Neural progenitor cell (in vitro differentiated cells): ENCODE results near the gene EMC8. TPM values are rescaled to one million over a fixed set of nuclear protein-coding genes. Genes with fewer than 3 reads are reported as not detected.

Source experiments
- DNase-seq: peaks from one replicate; pipeline ENCODE4 v3.0.0-alpha.2; 2016; ENCODE audit warnings: low spot score
- H2AFZ ChIP-seq: fragments of 200-600 bp; sonication (generic); replicated peaks from 2 replicates; pipeline ENCODE4 v1.6.1; 2016; ENCODE audit warnings: antibody characterized with exemption
- H3F3A ChIP-seq: fragments of 200-600 bp; sonication (generic); 2 replicates; pipeline ENCODE4 v1.6.1; 2016; ENCODE audit warnings: antibody characterized with exemption, low read depth
- H3K27ac ChIP-seq: fragments of 200-600 bp; sonication (generic); 2 replicates; pipeline ENCODE4 v1.5.1; 2016; ENCODE audit warnings: mild to moderate bottlenecking
- H3K27me3 ChIP-seq: fragments of 200-600 bp; sonication (generic); 2 replicates; pipeline ENCODE4 v1.6.1; 2016; ENCODE audit warnings: mild to moderate bottlenecking, moderate library complexity
- H3K36me3 ChIP-seq: fragments of 200-600 bp; sonication (generic); 2 replicates; pipeline ENCODE4 v1.5.1; 2016
- H3K4me1 ChIP-seq: fragments of 200-600 bp; sonication (generic); 2 replicates; pipeline ENCODE4 v1.6.1; 2016; ENCODE audit warnings: mixed run types
- H3K4me2 ChIP-seq: fragments of 200-600 bp; sonication (generic); 2 replicates; pipeline ENCODE4 v1.6.1; 2016
- H3K4me3 ChIP-seq: fragments of 200-600 bp; sonication (generic); 2 replicates; pipeline ENCODE4 v1.5.1; 2016
- H3K79me2 ChIP-seq: fragments of 200-600 bp; sonication (generic); 2 replicates; pipeline ENCODE4 v1.6.1; 2016; ENCODE audit warnings: low read depth
- H3K9ac ChIP-seq: fragments of 200-600 bp; sonication (generic); 2 replicates; pipeline ENCODE4 v1.6.1; 2016
- H3K9me3 ChIP-seq: fragments of 200-600 bp; sonication (generic); 2 replicates; pipeline ENCODE4 v1.5.1; 2016; ENCODE audit warnings: low read depth
- H4K20me1 ChIP-seq: fragments of 200-600 bp; sonication (generic); 2 replicates; pipeline ENCODE4 v1.6.1; 2016; ENCODE audit warnings: low read depth
- H3K27ac Mint-ChIP-seq: 3 replicates; pipeline ENCODE4 v1.8.0; 2021; ENCODE audit warnings: mixed read lengths
- H3K27me3 Mint-ChIP-seq: 2 replicates; pipeline ENCODE4 v1.8.0; 2022; ENCODE audit warnings: low read depth, mild to moderate bottlenecking, inconsistent platforms, moderate library complexity, mixed read lengths; ENCODE audit not compliant: insufficient read depth
- H3K36me3 Mint-ChIP-seq: 3 replicates; pipeline ENCODE4 v1.8.0; 2021; ENCODE audit warnings: mixed read lengths
- H3K4me1 Mint-ChIP-seq: 3 replicates; pipeline ENCODE4 v1.8.0; 2021; ENCODE audit warnings: mixed read lengths
- H3K4me3 Mint-ChIP-seq: 3 replicates; pipeline ENCODE4 v1.8.0; 2021; ENCODE audit warnings: mild to moderate bottlenecking, moderate library complexity, mixed read lengths
- H3K9me3 Mint-ChIP-seq: 3 replicates; pipeline ENCODE4 v1.8.0; 2020; ENCODE audit warnings: mixed read lengths
- CTCF ChIP-seq: fragments of 200-600 bp; sonication (generic); IDR thresholded peaks from 2 replicates; pipeline ENCODE4 v1.5.1; 2017; ENCODE audit warnings: antibody characterized with exemption, mild to moderate bottlenecking
- EZH2 ChIP-seq: fragments of 200-600 bp; sonication (generic); IDR thresholded peaks from 2 replicates; pipeline ENCODE4 v1.6.1; 2017; ENCODE audit warnings: antibody characterized with exemption, mild to moderate bottlenecking, moderate library complexity
- EZH2phosphoT487 ChIP-seq: fragments of 200-600 bp; sonication (generic); IDR thresholded peaks from 2 replicates; pipeline ENCODE4 v1.6.1; 2017; ENCODE audit warnings: antibody characterized with exemption
- total RNA-seq: library from RNA; depleted of rRNA; stranded (reverse); fragments of >200 nt; gene quantifications from 2 replicates; pipeline ENCODE4 v1.2.3, GENCODE V29; 2015; ENCODE audit warnings: low replicate concordance

The EMC8 gene
- 25.1 and 38.7 TPM in 2 replicates for total RNA-seq

DNA sequence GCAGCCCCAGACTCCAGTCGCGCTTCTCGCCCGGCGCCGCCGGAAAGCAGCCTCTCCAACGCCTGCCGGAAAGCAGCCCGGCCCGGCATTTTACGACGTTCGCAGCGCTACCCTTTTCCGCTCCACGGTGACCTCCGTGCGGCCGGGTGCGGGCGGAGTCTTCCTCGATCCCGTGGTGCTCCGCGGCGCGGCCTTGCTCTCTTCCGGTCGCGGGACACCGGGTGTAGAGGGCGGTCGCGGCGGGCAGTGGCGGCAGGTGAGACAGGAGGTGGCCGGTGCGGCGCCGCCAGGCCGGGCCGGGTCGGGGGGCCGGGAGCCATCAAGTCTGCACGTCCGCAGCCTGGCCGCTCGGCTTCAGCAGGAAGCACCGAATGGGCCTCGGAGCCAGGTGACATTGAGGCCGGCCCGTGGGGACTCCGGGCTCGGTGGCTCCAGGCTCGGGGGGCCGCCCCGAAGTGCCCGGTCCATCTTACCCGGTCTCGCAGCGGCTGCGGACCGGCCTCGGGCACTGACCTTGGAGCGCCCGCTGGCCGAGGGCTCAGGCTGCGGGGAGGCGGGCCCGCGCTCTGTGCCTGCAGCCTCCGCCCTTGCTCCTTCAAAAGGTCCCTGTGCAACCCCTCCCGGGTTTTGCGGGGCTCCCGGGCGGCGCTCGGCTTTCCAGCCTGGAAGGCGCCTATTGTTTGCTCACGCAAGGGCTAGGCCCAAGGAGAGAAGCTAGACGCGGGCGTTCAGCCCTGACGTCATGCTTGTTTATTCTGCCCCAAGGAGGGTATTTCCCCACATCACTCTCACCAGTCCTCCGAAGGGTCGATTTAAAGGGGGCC is at the start of gene EMC8, which contains the start of gene COX4I1:
TSS of gene EMC8 (minus strand) at position 48 of the 824 bp plus-strand sequence. CDS start 249 bp downstream, outside the sequence.
TSS of gene COX4I1 (plus strand) at position 199 of the 824 bp plus-strand sequence. CDS start 1,511 bp downstream, outside the sequence.
- peaks cover 40% of the 10 kb centered on the region for H3K36me3 Mint-ChIP-seq
- Histone ChIP-seq H3K9me3 (no peaks in the 10 kb centered on the region), H3K36me3 (peaks cover 4% of the 10 kb centered on the region), H3K27me3 (no peaks in the 10 kb centered on the region), H3K4me3 (peak within 1 kb of the TSS; percentile 88), H3F3A (peaks cover 10% of the 10 kb centered on the region), H4K20me1 (peaks cover 49% of the 10 kb centered on the region), H3K4me1 (no peaks in the 10 kb centered on the region), H3K27ac (no peak within 1 kb of the TSS), H2AFZ (peak within 1 kb of the TSS; percentile 53), H3K4me2 (peak within 1 kb of the TSS; percentile 84), H3K79me2 (peaks cover 92% of the 10 kb centered on the region), H3K9ac (peak within 1 kb of the TSS; percentile 88)
- peak within 1 kb of the TSS; percentile 94 for H3K4me3 Mint-ChIP-seq
- TF ChIP-seq EZH2phosphoT487 (no peak), CTCF (no peak), EZH2 (no peak)
- H3K4me1 Mint-ChIP-seq: peaks cover 28% of the 10 kb centered on the region
- H3K27ac Mint-ChIP-seq: peak within 1 kb of the TSS; percentile 81
- peak; percentile 97 for DNase-seq
- peaks cover 4% of the 10 kb centered on the region for H3K27me3 Mint-ChIP-seq
- H3K9me3 Mint-ChIP-seq: no peaks in the 10 kb centered on the region

- Histone ChIP-seq H3F3A (no peaks in the 10 kb centered on the region), H3K4me2 (no peak overlapping the region), H3K27ac (no peak overlapping the region), H3K79me2 (no peaks in the 10 kb centered on the region), H4K20me1 (no peaks in the 10 kb centered on the region), H3K9me3 (no peaks in the 10 kb centered on the region), H3K9ac (no peak overlapping the region), H3K27me3 (no peaks in the 10 kb centered on the region), H3K4me1 (no peaks in the 10 kb centered on the region), H3K4me3 (no peak overlapping the region), H3K36me3 (no peaks in the 10 kb centered on the region), H2AFZ (no peak overlapping the region)
- Mint-ChIP-seq H3K27me3 (peaks cover 5% of the 10 kb centered on the region), H3K4me3 (no peak overlapping the region), H3K36me3 (no peaks in the 10 kb centered on the region), H3K4me1 (peaks cover 10% of the 10 kb centered on the region), H3K27ac (no peak overlapping the region), H3K9me3 (no peaks in the 10 kb centered on the region)
- TF ChIP-seq EZH2 (no peak), EZH2phosphoT487 (no peak), CTCF (no peak)
- DNase-seq: no peak
Measured at GRCh38 chr16:85848986-85849385, 49.6 kb upstream of the EMC8 start.

DNA sequence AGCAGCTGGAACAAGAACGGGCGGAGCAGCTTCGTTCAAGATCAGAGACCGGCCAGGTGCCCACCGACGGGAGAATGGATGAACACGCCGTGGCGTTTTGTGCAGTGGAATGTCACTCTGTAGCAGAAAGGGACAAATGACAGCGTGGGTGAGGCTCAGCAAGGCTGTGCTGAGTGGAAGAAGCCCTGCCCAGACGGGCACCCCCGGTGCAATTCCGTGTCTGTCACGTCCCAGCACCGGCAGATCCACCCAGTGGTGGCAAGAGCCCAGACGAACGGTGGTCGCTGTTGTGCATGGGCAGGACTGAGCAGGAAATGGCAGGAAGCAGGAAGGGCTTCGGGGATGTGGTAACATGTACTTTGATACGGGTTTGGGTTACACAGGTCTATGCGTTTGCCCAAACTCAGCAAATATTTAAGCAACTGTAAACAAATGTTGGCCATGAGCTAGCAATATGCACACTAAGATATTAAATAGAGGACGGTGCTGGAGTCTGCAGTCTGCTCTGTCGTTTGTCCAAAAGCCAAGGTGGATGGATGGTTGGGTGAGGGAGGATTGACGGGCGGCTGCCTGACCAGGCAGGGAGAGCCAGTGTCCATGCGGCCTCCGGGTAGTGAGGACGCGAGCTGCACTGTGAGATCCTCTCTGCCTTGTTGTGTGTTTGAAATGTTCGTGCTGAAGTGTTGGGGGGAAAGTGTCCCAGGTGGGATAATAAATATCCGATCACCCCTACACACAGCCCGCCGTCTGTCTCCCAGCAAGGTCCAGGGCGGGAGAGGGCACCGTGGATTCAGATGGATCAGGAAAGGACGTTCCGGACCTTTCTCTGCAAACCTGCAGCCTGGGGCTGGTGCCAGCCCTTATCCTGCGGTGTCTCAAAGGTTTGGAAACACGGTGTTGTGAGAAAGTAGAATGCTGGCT is 48.6 kb upstream of the EMC8 start:
- H2AFZ ChIP-seq: no peak overlapping the region
- H3K4me2 ChIP-seq: no peak overlapping the region
- H3K36me3 ChIP-seq: no peaks in the 10 kb centered on the region
- no peaks in the 10 kb centered on the region for H4K20me1 ChIP-seq
- Mint-ChIP-seq H3K27ac (no peak overlapping the region), H3K4me1 (peaks cover 3% of the 10 kb centered on the region), H3K4me3 (no peak overlapping the region), H3K36me3 (no peaks in the 10 kb centered on the region), H3K27me3 (peaks cover 5% of the 10 kb centered on the region), H3K9me3 (no peaks in the 10 kb centered on the region)
- H3F3A ChIP-seq: no peaks in the 10 kb centered on the region
- no peak overlapping the region for H3K27ac ChIP-seq
- H3K9ac ChIP-seq: no peak overlapping the region
- no peak for DNase-seq
- no peaks in the 10 kb centered on the region for H3K9me3 ChIP-seq
- H3K79me2 ChIP-seq: no peaks in the 10 kb centered on the region
- no peaks in the 10 kb centered on the region for H3K4me1 ChIP-seq
- no peaks in the 10 kb centered on the region for H3K27me3 ChIP-seq
- TF ChIP-seq EZH2 (no peak), CTCF (no peak), EZH2phosphoT487 (no peak)
- H3K4me3 ChIP-seq: no peak overlapping the region
